Type B pancreatic cell (in vitro differentiated cells): ENCODE measurements around the gene EFL1. TPM values are rescaled to one million over a fixed set of nuclear protein-coding genes. Genes with fewer than 3 reads are reported as not detected.

ENCODE experiments used
- DNase-seq: peaks from one replicate; pipeline ENCODE4 v3.0.0; 2021; ENCODE audit warnings: mixed read lengths; ENCODE audit not compliant: unreplicated experiment; ENCODE audit errors: extremely low spot score
- H3K27ac Mint-ChIP-seq: 2 replicates; pipeline ENCODE4 v1.8.0; 2021; ENCODE audit warnings: mild to moderate bottlenecking, mixed read lengths
- H3K27me3 Mint-ChIP-seq: 2 replicates; pipeline ENCODE4 v1.8.0; 2021; ENCODE audit warnings: mixed read lengths
- H3K36me3 Mint-ChIP-seq: 2 replicates; pipeline ENCODE4 v1.8.0; 2021; ENCODE audit warnings: mixed read lengths
- H3K4me1 Mint-ChIP-seq: one replicate; pipeline ENCODE4 v1.8.0; 2021; ENCODE audit warnings: mixed read lengths; ENCODE audit not compliant: unreplicated experiment
- H3K4me3 Mint-ChIP-seq: 2 replicates; pipeline ENCODE4 v1.8.0; 2021; ENCODE audit warnings: mild to moderate bottlenecking, mixed read lengths
- H3K9me3 Mint-ChIP-seq: 2 replicates; pipeline ENCODE4 v1.8.0; 2021; ENCODE audit warnings: mixed read lengths
- CTCF ChIP-seq: fragments of 200-600 bp; sonication (generic); conservative IDR thresholded peaks from 2 replicates; pipeline ENCODE4 v1.5.0; 2021; ENCODE audit warnings: antibody characterized with exemption, mild to moderate bottlenecking
- total RNA-seq: library from RNA; stranded (reverse); gene quantifications from 2 replicates; pipeline ENCODE4 v1.2.1, GENCODE V29; 2021; ENCODE audit warnings: low replicate concordance

EFL1 gene
- total RNA-seq, 1 donor from 2014 or later: 17.0 TPM

DNA sequence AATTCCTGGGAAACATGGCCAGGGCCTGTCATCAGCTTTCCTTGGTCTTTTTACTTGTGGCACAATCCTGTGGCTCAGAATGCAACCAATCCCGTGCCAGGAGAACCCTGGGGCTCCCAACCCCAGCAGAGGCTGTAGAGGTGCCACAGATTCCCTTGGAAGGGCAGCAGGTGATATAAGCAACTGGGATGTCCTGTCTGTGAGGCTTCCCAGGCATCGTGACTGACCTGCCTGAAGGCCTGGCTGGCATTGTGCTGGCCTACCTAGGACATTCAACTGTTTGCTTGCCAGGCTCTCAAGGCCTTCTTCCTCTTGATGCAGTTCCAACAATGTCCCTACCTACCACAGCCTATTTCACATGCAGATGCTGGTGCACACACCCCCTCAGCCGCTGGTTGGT lies 144.5 kb downstream of the EFL1 start:
- Mint-ChIP-seq H3K4me3 (no peak overlapping the region), H3K27ac (no peak overlapping the region), H3K36me3 (peaks cover 7% of the 10 kb centered on the region), H3K9me3 (no peaks in the 10 kb centered on the region), H3K27me3 (no peaks in the 10 kb centered on the region), H3K4me1 (peaks cover 14% of the 10 kb centered on the region)
- no peak for DNase-seq
- TF ChIP-seq CTCF: no peak

- Mint-ChIP-seq H3K4me3 (no peak overlapping the region), H3K27ac (no peak overlapping the region), H3K9me3 (no peaks in the 10 kb centered on the region), H3K4me1 (peaks cover 7% of the 10 kb centered on the region), H3K27me3 (no peaks in the 10 kb centered on the region), H3K36me3 (peaks cover 7% of the 10 kb centered on the region)
- TF ChIP-seq CTCF: no peak
- peak; percentile 45 for DNase-seq
Measured at GRCh38 chr15:82117296-82117695, 145.2 kb downstream of the EFL1 start.

DNA sequence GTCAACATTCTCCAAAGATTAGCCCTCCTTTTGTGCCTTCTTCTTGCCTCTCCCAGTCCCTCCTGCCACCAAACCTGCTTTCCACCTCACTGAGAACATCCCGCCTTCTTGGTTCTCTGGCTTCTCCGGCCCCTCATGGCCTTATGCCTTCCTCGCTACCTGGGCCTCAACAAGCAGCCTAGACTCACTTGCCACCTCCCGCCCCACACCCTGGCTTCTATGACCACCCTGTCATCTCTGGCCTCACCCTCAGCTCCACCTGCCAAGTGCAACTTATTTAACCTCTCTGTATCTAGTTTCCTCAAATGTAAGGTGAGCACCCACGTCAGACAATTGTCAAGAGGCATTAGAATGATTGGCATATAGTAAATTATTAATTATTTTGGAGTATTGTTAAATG lies 147.9 kb downstream of the EFL1 start:
- TF ChIP-seq CTCF: no peak
- no peak overlapping the region for H3K4me3 Mint-ChIP-seq
- peaks cover 11% of the 10 kb centered on the region for H3K4me1 Mint-ChIP-seq
- peak; percentile 27 for DNase-seq
- no peaks in the 10 kb centered on the region for H3K9me3 Mint-ChIP-seq
- no peaks in the 10 kb centered on the region for H3K27me3 Mint-ChIP-seq
- peaks cover 9% of the 10 kb centered on the region for H3K36me3 Mint-ChIP-seq
- H3K27ac Mint-ChIP-seq: no peak overlapping the region

DNA sequence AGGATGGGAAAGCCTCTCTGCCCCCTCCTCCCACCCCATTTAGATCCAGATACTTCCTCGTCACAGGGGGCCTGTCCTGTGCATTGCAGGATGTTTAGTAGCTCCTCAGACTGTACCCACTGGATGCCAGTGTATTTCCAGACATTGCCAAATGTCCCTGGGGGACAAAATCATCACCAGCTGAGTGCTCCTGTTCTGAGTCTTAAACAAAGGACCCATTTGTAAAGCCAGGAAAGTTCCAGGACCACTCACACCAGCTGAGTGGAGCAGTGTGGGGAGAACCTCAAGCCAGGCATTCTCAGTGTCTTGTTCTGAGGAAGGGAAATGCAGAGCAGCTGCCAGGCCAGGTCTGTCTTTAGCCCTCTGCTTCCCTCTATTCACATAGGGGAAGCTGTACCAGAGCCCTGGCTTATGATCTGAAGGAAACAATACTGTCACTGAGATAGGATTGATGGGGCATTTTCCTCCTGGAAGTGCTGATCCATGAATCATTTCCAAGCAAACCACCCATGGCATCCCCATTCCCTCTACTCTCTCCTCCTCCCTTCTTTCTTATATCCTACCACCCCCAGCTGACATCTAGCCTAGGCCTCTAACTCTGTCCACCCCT lies 149.3 kb downstream of the EFL1 start:
- Mint-ChIP-seq H3K36me3 (peaks cover 8% of the 10 kb centered on the region), H3K4me3 (no peak overlapping the region), H3K9me3 (no peaks in the 10 kb centered on the region), H3K4me1 (peaks cover 11% of the 10 kb centered on the region), H3K27me3 (no peaks in the 10 kb centered on the region), H3K27ac (no peak overlapping the region)
- no peak for DNase-seq
- TF ChIP-seq CTCF: no peak

GRCh38 chr15:82111918-82112317 lies 150.6 kb downstream of the EFL1 start:
- peaks cover 4% of the 10 kb centered on the region for H3K36me3 Mint-ChIP-seq
- no peak for TF ChIP-seq CTCF
- no peak overlapping the region for H3K4me3 Mint-ChIP-seq
- no peaks in the 10 kb centered on the region for H3K9me3 Mint-ChIP-seq
- peaks cover 11% of the 10 kb centered on the region for H3K4me1 Mint-ChIP-seq
- no peaks in the 10 kb centered on the region for H3K27me3 Mint-ChIP-seq
- DNase-seq: no peak
- H3K27ac Mint-ChIP-seq: peak overlapping the region; percentile 25

- H3K4me1 Mint-ChIP-seq: peaks cover 20% of the 10 kb centered on the region
- H3K27me3 Mint-ChIP-seq: no peaks in the 10 kb centered on the region
- peaks cover 4% of the 10 kb centered on the region for H3K36me3 Mint-ChIP-seq
- H3K9me3 Mint-ChIP-seq: no peaks in the 10 kb centered on the region
- no peak for TF ChIP-seq CTCF
- no peak overlapping the region for H3K27ac Mint-ChIP-seq
- H3K4me3 Mint-ChIP-seq: no peak overlapping the region
- no peak for DNase-seq
Measured at GRCh38 chr15:82110144-82110543, 152.4 kb downstream of the EFL1 start.
